Colon (tissue), 2 donors: ENCODE data around the gene HOXA4.

ENCODE experiments used
- FAIRE-seq: peaks from 2 replicates; lab custom pipeline; 2012; peaks lifted over from hg19 to GRCh38; lab: Jason Lieb, UNC
- donor health status: control.
- donor health status: control.

HOXA4 gene

DNA sequence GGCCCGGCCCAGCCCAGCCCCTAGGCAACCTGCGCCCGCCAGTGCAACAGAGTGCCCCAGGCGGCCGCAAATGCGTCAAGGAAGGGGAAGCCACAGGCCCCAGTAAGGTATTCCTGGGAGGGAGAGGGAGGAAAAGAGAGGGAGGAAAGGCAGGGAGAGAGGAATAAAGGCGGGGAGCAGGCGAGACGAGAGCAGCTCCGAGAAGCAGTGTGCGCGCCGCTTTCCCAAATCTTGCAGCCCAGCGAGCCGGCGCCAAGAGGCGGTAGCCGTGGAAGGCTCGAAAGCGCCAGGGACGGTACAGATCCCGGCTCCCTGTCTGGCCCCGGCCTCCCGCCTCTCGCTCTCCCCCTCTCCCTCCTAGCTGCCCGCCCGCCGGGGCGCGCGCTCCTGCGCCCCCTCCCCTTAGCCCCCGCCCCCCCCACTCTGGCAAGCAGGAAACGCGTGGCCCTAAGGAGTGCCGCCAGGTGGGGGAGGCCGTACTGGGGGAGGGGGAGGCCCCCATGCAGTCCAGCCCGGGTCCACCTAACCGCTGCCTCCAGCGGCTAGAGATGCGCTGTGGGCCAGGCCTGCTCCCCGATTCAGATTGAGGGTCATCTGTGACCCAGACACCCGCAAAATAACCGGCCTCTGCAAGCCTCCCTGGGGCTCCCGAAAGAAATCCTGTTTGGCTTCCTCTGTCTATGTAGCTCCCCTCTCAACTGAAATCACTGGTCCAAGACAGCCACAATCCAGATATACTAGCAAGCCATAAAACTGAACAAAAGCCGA is 39.3 kb upstream of the HOXA4 start:
- no peak for FAIRE-seq

- FAIRE-seq: no peak
These were observed 37.8 kb upstream of the HOXA4 start for GRCh38 chr7:27168265-27168947.

DNA sequence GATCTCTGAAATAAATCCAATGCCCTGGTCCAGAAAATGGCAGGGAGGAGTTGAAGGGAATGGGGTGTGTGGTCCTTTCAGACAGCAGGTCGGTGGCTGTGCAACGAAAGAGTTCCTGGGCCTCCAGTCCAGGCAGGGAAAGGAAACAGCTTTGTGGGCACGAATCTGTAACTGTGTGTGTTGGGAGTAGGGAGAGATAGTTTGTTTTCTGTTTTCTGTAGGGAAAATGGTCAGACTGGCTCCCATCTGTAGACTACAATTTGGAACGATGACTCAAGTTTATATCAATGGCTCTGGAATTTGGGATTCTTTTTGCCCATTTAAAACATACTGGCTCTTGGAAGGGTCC is 37.3 kb upstream of the HOXA4 start:
- no peak for FAIRE-seq

DNA sequence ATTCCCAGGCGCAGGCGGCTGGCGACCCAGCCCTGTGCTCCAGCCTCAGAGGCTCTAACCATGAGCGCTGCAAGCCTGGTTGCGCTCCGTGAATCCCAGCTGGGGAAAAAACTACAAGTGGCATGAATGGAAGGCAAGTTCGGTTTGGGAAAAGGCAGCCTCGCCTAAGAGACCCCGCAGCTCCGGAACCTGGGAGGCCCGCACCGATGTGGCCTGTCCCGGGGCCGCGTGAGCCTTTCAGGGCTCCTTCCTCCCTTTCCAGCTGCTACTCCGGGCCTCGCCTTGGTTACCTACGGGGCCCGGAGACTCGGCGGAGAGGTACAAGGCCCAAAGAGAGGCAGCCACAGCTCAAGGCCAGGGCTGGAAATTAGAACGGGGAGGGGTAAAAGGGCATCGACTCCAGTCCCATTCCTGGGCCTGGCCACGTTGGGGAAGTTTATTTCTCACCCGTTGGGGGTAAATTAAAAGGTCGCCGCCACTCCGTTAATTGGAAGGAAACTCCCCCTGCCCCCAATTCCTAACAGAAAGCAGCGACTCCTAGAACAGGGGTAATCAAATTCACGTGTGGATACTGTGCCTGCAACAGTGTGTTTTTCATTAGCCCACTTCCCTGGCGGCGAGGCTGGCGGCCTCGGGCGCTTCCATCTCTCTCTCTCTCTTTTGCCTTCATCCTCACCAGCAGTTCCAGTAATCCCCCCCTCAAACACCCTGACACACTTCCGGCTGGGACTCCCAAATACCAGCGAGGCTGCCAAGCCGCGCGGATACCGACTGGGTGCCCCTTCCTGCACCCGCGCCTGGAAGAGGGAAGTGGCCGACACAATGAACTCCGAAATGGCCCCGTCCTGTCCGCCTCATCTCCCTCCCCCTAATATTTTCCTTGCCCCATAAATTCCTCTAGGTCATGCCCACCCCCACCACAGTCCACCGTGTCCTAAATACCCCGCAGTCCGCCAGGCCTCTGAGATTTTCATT is 36.3 kb upstream of the HOXA4 start:
- FAIRE-seq: no peak

DNA sequence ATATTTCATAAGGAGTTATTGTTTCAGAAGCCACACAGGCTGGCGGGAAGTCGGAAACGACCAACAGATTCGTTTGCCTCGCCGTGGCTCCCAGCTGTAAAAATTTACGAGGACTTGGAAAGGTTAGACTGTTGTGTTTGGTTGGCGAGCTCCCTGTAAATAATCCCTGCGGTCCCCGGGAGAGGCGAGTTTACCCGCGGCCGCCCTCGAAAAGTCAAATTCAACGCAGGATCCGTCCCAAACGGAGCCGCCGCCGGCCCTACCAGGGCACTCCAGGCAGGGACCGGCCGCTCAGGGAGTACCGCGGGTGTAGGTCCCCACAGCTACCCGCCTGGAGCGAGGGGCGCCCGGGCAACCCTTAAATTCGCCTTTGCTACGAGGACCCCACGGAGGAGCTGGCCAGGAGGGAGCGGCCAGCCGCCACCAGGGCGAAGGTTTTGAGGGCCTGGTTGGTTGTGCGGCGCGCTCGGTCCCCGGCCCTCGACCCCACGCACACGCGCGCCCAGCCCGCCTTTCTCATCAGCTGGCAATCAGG is 35.5 kb upstream of the HOXA4 start:
- no peak for FAIRE-seq

DNA sequence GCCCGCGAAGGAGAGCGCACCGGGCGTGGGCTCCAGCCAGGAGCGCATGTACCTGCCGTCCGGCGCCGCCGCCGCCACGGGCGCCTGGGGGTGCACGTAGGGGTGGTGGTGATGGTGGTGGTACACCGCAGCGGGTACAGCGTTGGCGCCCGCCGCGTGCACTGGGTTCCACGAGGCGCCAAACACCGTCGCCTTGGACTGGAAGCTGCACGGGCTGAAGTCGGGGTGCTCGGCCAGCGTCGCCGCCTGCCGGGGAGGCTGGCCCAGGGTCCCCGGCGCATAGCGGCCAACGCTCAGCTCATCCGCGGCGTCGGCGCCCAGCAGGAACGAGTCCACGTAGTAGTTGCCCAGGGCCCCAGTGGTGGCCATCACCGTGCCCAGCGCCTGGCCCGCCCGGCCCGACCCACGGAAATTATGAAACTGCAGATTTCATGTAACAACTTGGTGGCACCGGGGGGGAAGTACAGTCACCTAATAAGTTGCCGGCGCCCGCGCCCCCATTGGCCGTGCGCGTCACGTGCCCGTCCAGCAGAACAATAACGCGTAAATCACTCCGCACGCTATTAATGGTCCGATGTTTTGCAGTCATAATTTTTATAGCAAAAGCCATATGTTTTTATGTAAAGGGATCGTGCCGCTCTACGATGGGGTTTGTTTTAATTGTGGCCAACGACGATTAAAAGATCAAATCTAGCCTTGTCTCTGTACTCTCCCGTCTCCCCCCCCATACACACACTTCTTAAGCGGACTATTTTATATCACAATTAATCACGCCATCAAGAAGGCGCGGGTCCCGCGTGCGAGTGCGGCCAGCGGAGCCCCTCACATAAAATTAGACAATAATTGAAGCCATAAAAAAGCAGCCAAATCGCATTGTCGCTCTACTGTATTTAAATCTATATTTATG is 34.8 kb upstream of the HOXA4 start, which contains the start of gene HOXA9:
Gene HOXA9, minus strand, starts transcription at position 449 of the 907 bp plus-strand sequence. Its CDS starts 80 bp downstream, at position 369.
- FAIRE-seq: no peak

GRCh38 chr7:27164367-27165088 is 34.0 kb upstream of the HOXA4 start:
- no peak for FAIRE-seq

DNA sequence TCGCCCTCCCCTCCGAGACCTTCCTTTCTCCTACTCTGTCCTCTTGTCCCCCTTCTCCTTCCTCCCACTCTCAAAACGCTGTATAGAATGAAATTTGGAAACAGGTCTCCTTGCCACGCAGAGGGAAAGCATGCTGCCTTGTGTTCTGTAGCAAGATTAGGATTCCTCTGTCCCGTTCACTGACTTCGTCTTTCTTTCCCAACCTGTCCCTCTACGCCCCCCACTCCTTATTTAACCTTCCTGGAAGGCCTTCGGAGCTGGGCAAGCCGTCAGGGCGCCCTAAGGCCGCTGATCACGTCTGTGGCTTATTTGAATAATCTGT is 33.4 kb upstream of the HOXA4 start:
- no peak for FAIRE-seq

- no peak for FAIRE-seq
These were observed 32.9 kb upstream of the HOXA4 start for GRCh38 chr7:27163288-27164044.

DNA sequence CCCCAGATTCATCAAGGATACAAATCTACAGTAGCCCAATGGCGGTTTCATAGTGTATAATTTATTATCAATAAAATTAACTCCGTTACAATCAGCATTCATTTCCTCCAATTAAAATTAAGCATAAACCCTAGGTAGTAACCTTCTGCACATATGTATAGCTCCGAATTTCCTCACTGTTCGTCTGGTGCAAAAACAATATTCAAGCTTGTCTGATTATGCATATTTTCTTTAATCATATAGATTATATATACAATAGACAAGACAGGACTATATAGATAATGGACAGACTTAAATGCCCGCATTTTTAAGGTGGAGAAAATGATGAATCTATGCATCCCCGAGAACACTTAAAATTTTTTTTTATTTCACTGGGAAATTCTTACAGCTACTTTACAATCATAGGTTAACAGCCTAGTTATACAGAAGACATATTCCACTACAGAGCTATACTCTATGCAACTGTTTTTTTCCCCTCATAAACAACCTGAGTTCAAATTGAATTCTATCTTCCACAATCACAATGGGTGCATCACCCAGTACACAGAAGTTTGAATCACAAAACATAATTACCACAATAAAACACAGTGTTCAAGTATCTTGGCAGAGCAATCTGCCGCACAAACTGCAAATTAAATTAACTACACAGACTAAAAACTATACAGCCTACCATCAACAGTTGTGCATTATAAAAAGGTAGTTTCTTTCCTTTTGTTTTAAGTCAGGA is 32.2 kb upstream of the HOXA4 start:
- FAIRE-seq: no peak

- no peak for FAIRE-seq
These were observed 31.4 kb upstream of the HOXA4 start for GRCh38 chr7:27161721-27162560.

DNA sequence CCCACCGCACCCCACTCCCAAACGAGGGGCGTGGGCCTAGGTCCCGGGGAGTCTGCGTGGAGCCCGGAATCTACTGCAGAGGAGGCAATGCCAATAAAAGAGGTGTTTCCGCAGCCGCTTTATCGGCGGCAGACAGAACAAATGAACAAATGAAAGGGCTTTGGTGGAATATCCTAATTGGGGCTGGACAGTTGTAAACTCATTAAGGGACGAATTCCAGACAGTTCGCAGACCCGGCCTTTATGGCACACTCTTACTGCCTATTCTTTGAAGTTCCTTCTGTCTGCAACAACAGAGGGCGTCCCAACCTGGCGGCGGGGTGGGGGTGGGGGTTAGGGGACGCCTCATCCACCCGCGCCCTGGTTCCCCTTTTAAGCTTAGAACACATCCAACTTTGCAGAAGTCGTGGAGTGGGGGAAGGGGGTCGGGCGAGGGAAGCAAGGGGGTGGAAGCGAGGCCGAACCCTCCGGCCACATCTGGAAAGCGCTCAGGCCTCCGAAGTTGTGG is 30.7 kb upstream of the HOXA4 start:
- no peak for FAIRE-seq

DNA sequence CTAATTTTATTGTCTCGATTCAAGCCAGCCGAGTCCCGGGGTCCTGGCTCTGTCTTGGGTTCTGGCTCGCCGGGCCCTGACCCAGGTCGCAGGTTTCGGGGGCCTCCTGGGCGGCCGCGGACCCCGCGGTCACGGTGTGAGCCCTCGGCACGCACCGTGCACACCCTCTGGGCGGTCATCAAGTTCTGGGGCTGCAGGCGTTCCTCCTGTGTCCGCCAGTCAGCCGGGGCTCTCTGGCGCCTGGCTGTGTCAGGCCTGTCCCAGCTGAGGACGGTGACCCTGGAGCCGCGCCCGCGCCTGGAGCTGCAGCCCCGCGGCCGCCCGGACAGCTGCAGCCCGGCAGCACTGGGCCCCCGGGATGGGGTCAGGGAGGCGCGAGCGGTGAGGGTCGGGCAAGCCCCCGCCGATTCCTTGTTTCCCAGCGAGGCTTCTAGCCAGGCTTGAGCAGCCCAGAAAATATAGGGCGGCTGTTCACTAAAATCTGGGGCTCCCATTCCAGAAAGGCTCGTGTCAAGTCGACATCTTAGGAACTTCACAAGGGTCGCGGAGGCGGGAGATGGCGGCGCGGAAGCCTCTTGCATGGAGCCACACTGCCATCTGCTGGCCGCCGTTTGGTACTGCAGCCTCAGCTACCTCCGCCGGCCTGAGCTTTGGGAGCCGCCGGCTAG is 30.1 kb upstream of the HOXA4 start:
- no peak for FAIRE-seq

DNA sequence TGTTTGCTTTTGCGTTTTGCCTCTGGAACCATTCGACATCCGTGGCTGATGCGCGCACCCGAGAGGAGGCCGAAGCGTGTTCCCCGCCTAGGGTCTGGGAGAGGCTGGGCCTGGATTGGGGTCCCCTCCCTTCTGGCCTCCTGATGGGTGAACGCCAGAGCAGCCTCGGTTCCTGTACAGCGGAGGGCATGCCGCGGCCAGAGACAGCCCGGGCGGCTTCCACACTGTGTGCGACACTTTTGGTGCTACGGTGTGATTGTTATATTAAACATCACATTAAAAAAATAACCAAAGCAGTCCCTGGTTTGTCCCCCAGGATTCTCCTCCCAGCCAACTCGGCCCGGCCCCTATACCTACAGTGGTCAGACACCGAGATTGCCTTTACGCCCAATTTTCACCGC is 29.6 kb upstream of the HOXA4 start:
- FAIRE-seq: no peak

- FAIRE-seq: no peak
These were observed 28.9 kb upstream of the HOXA4 start for GRCh38 chr7:27159266-27160144.

DNA sequence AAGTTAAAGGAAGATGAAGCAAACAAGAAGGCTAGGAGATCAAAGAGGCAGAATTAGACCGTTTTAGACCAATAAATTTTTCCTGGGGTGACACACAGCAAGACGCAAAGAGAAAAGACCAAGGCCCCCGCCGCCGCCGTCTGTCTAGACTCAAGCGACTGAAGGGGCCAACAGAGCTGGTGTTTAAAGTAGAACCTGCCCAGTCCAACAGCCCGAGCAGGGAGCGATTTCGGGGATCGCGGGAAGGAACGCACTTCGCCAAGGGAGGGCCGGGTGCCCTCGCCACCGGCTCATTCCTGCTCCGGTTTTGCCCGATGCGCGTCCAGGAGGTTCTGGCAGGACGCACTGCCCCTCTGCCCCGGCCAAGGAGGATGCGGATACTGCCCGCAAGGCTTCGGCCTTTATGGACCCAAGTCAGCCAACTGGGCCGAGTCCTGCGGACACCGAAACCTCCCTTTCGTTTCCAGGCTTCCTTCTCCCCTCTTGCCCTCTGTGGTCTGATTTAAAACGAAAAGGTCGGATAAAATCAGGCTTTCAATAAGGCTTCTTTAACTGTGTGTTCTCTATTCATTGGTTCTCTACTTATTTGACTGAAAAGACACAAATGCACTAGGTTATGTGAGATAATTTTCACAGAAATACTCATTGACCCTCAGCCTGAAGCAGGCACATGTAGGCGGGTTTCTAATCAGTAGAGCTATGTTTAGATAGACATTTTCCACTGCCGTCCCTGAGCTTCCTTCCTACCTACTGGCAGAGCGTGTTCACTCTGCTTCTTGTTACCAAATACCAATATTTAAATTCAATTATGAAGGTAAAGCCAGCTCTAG is 28.1 kb upstream of the HOXA4 start:
- FAIRE-seq: no peak
